ENCODE results near the gene DNAI4.

- TF ChIP-seq CTCF (IDR thresholded peaks at IDR 0.05), result no peak
- TF ChIP-seq POLR2A (IDR thresholded peaks at IDR 0.05; ENCODE audit: low read depth), result no peak
- no peak for TF ChIP-seq POLR2AphosphoS5 (IDR thresholded peaks at IDR 0.05)
These were observed 8.3 kb downstream of the DNAI4 start for GRCh38 chr1:66916320-66916719.
